Epithelial cell of proximal tubule (primary cell): Measurements from ENCODE around the gene ATP8B3. TPM values are rescaled to one million over a fixed set of nuclear protein-coding genes. Genes with fewer than 3 reads are reported as not detected.

Experiments used
- DNase-seq: peaks from one replicate; pipeline ENCODE4 v3.0.0-alpha.2; 2011; ENCODE audit warnings: low read depth
- H3K4me3 ChIP-seq: 2 replicates; pipeline ENCODE4 v1.5.1; 2011; ENCODE audit warnings: low read depth, mild to moderate bottlenecking, low read length
- total RNA-seq: library from RNA; depleted of rRNA; stranded (reverse); fragments of >200 nt; gene quantifications from 2 replicates; pipeline ENCODE4 v1.2.3, GENCODE V29; 2015
- TF ChIP-seq, protein P1 (sequence below): conservative IDR thresholded peaks from 2 replicates; pipeline ENCODE4 v1.5.1; 2012; ENCODE audit warnings: low read depth, mild to moderate bottlenecking, low read length

ATP8B3 gene
- total RNA-seq, 1 donor from 2014 or later = 1.7 TPM

DNA sequence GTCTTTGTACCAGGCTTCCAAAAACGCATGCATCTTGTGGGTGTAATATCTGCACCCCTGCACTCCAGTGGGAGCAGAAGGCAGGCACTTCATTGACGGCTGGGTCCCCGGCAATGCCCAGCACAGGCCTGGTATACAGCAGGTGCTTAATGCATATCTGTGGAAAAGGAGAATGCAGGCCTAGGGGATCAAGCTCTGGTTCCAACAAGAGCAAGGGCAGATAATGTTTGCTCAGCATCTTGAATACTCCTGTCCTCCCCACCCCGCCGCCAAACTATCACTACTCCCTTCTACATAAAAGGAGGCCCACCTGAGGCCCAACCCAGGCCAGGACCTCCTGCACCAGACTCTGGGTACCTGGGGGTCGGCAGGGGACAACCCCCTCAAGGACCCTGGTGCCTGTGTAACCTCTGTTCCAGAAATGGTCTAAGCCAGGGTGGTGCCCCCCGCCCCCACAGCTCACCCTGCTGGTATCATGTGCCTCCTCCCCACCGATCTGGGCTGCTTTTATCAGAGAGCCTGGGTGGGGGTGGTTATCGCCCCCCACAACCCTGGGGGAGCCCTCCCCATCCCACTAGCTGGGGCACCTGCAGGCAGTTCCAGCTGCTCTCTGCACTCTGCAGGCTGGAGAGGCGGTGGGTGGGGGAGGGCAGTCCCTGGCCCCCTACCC lies 46.5 kb upstream of the ATP8B3 start:
- no peak overlapping the region for H3K4me3 ChIP-seq
- TF ChIP-seq, protein P1, sequence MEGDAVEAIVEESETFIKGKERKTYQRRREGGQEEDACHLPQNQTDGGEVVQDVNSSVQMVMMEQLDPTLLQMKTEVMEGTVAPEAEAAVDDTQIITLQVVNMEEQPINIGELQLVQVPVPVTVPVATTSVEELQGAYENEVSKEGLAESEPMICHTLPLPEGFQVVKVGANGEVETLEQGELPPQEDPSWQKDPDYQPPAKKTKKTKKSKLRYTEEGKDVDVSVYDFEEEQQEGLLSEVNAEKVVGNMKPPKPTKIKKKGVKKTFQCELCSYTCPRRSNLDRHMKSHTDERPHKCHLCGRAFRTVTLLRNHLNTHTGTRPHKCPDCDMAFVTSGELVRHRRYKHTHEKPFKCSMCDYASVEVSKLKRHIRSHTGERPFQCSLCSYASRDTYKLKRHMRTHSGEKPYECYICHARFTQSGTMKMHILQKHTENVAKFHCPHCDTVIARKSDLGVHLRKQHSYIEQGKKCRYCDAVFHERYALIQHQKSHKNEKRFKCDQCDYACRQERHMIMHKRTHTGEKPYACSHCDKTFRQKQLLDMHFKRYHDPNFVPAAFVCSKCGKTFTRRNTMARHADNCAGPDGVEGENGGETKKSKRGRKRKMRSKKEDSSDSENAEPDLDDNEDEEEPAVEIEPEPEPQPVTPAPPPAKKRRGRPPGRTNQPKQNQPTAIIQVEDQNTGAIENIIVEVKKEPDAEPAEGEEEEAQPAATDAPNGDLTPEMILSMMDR = no peak

DNA sequence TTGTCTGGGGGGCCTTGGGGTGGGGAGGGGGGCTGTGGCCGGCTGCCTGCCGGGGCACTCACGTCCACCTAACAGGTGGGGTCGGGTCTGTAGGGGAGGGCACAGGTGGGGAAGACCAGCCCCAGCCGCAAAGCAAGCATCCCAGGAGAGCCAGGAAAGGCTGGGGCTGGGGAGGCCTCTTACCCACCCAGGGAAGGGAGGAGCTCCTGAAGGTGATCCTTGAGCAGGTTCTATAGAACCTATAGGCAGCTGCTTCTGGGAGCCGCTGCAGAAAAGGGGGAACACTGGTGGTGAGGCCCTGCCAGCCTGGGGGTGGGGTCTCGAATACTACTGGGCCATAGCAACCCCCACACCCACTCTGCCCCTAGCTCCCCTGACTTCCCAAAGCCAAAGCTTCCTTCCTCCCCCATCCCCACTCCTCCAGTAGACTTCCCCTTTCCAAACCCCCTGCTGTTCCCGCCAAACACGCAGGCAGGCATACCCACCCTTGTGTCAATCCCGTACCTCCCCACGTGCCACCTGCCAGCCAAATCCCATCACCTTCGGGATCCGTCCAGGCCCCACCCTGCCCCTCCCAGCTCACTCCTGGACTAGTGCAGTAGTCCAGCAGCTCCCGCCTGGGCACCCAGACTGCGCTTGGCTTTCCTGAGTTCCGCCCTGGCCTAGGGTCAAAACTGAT lies 45.7 kb upstream of the ATP8B3 start:
- DNase-seq = no peak
- TF ChIP-seq, protein P1 = no peak
- H3K4me3 ChIP-seq = peak overlapping the region; percentile 52

More for the DNA sequence above, 46.5 kb upstream of the ATP8B3 start:
- DNase-seq = no peak

DNA sequence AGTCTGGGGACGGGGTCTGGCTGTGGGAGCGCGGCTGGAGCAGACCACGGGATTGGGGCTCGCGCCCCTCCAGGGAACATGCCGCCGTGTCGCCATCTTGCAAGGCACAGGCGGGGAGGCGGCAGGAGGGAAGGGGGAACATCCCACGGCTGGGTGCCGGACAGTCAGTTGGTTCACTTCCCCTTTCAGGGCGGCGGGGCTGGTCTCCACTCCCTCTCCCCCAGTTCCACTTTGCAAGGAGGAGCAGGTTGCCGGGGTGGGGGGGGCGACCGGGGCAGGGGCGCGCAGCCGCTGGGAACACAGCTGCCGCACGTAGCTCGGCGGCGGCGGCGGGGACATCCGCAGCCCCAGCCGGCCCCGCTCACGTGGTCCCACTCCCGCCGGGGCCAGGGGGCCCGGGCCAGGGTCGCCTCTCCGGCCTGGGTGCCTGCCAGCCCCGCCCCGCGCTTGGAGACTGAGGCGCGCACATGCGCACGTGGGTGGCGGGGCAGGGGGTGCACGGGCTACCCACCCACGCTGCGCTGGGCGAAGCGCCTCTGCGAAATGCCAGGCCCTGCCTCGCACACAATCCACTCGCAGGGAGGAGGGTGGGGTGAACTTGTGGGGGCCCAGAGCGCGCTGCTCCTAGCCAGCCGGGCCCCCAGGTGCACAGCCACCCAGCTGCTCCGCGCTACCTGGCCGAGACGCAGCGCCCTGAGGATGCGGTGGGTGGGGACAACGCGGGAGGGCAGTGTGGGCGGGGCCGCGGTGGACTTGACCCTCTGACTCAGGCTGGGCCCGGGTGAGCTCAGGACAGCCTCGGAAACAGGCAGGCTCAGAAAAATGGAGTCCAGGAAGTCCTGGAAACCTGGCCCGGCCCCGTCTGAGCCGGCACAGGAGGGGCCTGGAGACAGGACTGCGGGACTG lies 44.9 kb upstream of the ATP8B3 start:
- peak overlapping the region; percentile 52 for H3K4me3 ChIP-seq
- DNase-seq = no peak
- TF ChIP-seq, protein P1 = no peak

DNA sequence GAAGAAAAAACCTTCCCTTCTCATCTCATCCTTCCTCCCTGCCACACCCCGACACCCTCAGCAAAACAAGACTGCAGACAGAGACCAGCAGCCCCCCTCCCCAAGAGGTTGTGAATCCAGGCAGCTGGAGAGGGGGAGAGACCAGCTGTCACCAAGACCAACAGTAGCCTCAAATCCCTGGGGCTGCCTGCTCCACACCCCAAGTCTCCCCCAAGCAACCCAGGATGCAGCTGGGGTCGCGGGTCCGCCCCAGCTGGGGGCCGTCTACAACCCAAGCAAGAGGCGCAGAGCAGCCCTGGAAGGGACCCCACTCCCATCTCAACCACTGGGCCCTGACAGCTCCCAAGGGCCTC lies 44.2 kb upstream of the ATP8B3 start:
- H3K4me3 ChIP-seq = peak overlapping the region; percentile 21
- TF ChIP-seq, protein P1 = no peak
- DNase-seq = no peak

DNA sequence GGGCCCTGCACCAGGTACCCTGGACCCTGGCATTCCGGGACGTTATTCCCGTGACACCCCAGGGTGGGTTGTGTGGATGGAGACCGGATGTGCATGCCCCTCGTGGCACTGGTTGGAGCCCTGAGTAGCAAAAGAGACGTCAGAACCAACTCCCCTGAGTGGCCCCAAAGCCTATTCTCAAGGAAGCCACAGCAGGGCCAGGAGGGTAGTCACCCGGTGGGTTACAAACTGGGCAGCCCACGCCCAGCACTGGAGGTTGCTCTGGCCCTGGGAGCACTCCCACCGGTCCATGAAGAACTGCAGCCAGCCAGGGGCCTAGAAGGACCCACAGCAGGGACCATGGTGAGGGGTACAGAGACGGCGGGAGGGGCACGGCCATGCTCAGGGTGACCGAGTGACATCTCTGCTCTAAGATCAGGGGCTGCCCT lies 43.8 kb upstream of the ATP8B3 start:
- TF ChIP-seq, protein P1 = no peak
- DNase-seq = no peak
- no peak overlapping the region for H3K4me3 ChIP-seq

DNA sequence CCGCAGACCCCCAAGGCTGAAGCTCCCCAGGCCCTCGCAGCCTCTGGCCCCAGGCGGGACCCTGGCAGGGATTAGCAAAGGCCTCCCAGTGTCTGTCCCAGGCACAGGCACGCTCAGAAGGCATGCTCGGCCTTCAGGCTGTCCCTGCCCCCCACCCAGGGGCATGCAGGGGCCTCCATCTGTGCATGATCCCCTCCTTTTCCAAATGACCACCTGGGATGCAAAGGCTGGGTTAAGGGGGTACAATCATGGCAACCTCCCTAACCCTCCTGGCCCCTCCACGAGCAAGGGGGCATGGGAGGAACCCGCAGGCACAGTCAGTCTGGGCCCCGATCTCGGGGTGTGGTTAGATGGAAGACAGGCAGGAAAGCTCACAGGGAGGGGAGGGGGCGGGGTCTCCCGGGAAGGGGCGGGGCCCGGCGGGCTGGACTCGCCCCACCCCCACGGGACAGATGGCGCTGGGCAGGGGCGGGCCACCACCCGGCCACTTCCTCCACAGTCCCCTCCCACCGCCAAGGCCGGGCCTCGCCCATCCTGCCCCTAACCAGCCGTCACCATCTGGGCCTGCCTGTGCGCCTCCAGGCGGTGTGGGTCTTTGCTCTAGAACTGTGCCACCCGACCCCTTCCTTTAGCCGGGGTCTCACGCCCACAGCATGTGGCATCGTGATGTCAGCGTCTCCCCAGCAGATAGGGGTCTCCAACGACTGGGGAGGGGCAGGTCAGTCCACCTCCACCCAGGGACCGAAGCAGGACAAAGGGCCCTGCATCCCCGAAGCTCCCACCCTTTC lies 43.2 kb upstream of the ATP8B3 start:
- no peak overlapping the region for H3K4me3 ChIP-seq
- TF ChIP-seq, protein P1 = no peak
- no peak for DNase-seq
